ENCODE measurements around the gene MMP17.

- peak; percentile 69 for TF ChIP-seq CTCF (IDR thresholded peaks at IDR 0.05)
- no peak for TF ChIP-seq EZH2 (IDR thresholded peaks at IDR 0.05; ENCODE audit: borderline replicate concordance, insufficient read depth, low read depth, low read length, poor library complexity, severe bottlenecking)
Measured at GRCh38 chr12:131830335-131830913, 2.2 kb downstream of the MMP17 start.
